Stimulated activated CD4-positive, alpha-beta T cell treated with anti-CD3 and anti-CD28 coated beads, TNF-alpha, amount 100 ng/mL, for 4 hours (primary cell): ENCODE measurements around the gene CFAP410.
"Not testable (repeated sequence)": the region's sequence is repeated elsewhere in the genome, so short reads cannot be mapped to it uniquely, and the experiment has no call there.

ENCODE experiments used
- DNase-seq, 3 experiments: peaks; one replicate each; pipeline ENCODE4 v3.0.0-alpha.2; 2020; ENCODE audit warnings: low read depth in 3 of 3

Gene CFAP410

GRCh38 chr21:44317871-44318270 lies 21.3 kb downstream of the CFAP410 start:
- no peak for DNase-seq

GRCh38 chr21:44317241-44317782 lies 21.9 kb downstream of the CFAP410 start:
- no peak for DNase-seq

DNA sequence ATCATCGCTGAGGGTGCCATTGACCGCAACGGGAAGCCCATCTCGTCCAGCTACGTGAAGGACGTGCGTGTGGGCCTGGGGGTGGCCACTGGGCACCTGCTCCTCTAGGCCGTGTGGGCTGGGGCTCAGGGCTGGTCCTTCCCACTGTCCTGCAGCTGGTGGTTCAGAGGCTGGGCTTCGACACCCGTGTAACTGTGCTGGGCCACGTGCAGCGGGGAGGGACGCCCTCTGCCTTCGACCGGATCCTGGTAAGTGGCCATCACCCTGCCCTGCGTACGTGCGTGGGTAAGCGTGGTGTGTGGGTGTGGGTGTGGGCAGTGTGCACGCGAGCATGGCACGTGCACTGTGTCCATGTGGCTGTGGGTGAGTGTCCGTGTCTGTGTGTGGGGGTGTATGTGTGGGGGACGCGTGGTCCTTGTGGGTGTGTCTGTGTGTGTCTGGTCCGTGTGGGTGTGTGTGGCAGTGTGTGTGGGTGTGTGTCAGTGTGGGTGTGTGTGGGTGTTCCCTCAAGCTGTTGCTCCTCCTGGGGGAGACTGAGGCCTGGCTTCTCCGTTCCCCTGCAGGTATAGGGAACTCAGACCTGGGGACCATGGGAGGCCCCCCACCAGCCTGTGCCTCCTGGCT lies 22.8 kb downstream of the CFAP410 start:
- DNase-seq = no peak

DNA sequence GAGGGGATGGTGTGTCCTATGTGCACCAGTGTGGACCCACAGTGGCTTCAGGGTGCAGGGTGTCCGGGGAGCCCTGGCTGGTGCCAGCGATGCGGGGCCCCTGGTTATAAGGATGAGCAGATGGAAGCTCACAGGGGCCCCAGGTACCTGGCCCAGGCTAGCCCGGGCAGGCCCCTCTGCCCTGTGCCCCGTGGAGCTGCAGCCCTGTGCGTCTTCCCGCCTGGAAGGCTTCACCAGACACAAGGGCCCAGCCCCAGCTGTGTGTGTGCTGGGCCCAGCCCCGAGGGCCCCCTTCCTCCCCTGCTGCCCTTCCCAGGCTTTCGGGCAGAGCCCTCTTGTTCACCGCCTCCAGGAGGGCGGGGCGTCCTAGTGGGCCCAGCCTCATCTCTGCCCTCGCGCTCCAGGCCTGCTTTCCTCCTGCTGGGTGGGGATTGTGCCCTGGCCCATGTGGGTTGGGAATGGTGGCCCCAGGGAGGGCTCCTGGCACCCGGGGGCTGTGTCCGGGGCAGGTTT lies 23.4 kb downstream of the CFAP410 start:
- DNase-seq = no peak

DNA sequence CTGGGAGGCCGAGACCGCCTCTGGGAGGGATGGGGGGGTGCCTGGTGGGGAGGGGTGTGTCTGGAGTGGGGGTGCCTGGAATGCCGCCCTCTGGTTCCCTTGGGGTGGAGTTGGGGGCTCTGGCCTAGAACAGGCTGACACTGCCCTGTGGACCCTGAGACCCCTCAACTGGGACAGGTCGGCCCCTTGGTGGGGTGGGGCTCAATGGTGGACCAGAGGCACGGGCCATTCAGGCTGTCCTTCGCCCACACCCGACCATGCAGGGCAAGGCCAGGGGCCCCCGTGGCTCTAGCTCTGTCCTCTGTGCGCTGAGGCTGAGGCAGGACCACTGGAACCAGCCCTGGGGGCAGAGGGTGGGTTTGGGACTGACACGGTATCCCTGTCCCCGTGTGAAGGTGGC lies 24.6 kb downstream of the CFAP410 start:
- DNase-seq = no peak

- DNase-seq = no peak
Observed at GRCh38 chr21:44314128-44314527, 25.1 kb downstream of the CFAP410 start.

- DNase-seq = no peak
Observed at GRCh38 chr21:44313451-44313850, 25.7 kb downstream of the CFAP410 start.

- no peak for DNase-seq
Observed at GRCh38 chr21:44312716-44313115, 26.5 kb downstream of the CFAP410 start.

GRCh38 chr21:44312089-44312488 lies 27.1 kb downstream of the CFAP410 start:
- DNase-seq = no peak

DNA sequence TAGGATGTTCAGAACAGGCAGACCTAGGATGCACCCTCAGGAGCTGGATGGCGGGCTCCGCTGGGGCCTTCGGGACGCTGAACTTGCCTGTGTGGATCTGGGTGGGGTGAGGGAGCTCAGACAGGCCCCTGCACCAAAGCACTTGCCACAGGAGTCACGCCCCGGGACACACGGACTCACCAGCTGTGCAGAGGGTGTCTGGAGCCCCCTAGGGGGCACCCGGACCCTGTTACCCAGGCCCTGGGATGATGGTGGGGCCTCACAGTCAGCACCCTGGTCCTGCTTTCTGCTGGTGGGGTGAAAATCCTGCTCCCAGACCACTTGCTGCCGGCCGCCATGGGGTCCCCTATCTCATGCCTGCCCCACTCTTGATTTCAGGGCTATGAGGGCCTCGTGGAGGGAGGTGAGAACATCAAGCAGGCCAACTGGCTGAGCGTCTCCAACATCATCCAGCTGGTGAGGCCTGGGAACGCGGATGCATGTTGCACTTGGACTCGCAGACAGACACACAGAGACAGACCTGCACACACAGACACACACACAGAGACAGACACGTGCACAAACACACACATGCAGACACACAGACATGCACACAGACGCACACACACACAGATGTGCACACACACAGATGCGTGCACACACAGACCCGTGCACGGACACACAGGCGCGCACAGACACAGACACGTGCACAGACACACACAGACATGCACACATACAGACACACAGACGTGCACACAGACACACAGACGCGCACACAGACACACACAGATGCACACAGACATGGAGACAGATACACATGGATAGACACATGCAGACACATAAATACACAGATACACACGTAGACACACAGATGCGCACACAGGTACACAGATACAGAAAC lies 28.3 kb downstream of the CFAP410 start:
- DNase-seq = no peak

GRCh38 chr21:44306936-44307704 lies 32.1 kb downstream of the CFAP410 start:
- no peak for DNase-seq

DNA sequence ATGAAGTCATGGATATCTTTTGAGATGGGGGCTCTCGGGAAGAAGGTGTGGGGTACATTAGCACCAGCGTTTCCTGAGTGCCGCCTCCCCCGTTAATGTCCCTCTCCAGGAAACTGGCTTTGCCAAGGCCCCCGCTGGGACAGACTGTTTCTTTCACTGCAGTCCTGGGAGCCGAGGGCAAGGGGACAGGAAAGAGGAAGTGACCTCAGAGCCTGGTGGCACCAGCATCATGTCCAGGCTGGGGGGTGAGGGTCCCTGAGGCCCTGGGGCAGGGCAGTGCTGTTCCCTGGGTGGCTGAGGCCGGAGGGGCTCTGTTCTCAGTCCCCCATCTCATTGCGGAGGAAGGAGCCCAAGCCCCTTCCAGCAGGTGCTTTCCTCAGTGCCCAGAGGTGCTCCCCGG lies 33.5 kb downstream of the CFAP410 start:
- DNase-seq = no peak

GRCh38 chr21:44304877-44305293 lies 34.3 kb downstream of the CFAP410 start:
- peak in 1 of 3 experiments; percentile 19 for DNase-seq

DNA sequence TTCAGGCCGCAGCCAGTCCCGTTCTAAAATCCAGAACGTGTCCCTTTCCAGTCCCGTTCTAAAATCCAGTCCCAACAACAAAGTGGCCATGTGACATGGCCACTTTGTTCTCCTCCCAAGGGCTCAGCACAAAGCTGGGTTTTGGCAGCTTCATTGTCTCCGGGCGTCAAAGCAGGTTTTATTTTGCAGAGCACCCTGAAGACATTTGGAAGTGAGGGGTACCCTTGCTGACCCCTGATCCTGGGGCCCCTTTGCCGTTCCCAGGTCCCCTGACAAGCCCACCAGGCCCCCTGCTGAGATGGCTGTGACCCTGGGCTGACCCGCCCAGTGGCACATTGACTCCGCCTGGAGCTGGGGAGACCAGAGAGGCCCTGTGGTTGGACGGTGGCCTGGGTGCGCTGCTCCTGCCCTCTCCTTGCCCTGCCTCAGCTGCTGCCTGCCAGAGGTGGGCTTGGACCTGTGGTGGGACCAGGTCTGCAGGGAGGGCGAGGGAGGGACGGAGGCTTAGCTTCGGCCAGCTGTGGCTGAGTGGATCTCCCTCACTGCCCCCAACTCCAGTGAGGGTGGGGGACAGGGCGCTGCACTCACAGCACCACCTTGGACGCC lies 35.1 kb downstream of the CFAP410 start:
- DNase-seq = no peak

GRCh38 chr21:44303490-44303981 lies 35.7 kb downstream of the CFAP410 start:
- DNase-seq = no peak

DNA sequence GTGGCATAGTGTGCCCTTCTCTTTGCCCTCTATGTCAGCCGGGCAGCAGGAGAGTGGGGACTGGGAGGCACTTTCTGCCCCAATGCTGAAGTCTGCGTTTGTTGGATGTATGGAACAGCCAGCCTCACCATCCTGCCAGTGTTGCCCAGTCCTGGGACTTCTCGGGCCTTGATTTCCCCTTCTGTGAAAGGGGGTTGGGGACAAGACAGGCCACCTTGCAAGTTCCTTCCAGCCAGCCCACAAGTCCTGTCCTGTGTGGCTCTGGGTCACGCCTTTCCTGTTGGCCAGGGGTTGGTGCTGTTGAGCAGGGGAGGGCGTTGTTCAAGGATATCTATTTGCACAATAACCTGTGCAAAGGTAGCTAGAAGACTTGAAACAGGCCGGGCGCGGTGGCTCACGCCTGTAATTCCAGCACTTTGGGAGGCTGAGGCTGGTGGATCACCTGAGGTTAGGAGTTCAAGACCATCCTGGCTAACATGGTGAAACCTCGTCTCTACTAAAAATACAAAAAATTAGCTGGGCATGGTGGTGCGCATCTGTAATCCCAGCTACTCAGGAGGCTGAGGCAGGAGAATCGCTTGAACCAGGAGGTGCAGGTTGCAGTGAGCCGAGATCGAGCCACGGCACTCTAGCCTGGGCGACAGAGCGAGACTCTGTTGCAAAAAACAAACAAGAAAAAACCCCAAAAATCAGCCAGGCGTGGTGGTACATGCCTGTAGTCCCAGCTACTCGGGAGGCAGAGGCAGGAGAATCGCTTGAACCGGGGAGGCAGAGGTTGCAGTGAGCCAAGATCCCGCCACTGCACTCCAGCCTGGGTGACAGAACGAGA lies 36.4 kb downstream of the CFAP410 start:
- not testable (repeated sequence) for DNase-seq

DNA sequence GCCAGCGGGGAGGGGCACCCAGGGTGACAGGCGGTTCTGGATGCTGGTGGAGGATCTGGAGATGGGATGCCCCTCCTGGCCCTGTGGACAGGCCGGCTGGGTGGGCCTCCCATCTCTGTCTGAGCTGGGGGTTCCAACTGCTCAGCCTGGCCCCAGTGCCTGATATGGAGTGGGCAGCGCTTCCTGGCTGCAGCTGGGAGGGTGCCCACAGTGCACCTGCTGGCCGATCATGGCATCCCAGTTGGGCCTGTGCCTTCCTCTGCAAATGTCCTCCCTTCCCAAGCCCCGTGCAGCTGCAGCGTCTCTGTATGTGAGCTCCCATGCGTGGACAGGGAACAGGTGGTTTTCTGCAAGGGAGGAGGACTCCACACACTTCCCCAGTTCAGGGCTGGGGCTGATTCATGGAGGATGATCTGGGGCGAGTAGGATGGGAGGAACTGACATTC lies 37.2 kb downstream of the CFAP410 start:
- no peak for DNase-seq

DNA sequence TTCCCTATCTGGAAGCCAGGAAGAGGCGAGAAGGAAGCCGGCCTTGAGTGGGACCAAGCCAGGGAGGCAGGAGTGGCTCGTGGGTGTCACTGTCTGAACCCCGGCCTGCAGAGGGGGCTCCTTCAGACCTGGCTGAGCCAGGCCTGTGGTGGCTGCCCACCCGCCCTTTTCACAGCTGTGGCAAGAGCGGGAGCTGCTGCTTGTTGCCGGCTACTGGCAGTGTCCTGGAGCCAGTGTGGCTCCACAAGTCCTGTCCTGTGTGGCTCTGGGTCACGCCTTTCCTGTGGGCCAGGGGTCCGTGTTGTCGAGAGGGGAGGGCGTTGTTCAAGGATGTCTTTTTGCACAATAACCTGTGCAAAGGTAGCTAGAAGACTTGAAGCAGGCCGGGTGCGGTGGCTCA lies 38.0 kb downstream of the CFAP410 start:
- no peak for DNase-seq

- peak; percentile 27 to 55 (median 34) for DNase-seq
Observed at GRCh38 chr21:44300262-44300959, 38.8 kb downstream of the CFAP410 start.
